Measurements from ENCODE around the gene C11orf68. TPM values are rescaled to one million over a fixed set of nuclear protein-coding genes. Genes with fewer than 3 reads are reported as not detected.

Gene C11orf68
- total RNA-seq, 1 donor from 2014 or later = 6.9 TPM

DNA sequence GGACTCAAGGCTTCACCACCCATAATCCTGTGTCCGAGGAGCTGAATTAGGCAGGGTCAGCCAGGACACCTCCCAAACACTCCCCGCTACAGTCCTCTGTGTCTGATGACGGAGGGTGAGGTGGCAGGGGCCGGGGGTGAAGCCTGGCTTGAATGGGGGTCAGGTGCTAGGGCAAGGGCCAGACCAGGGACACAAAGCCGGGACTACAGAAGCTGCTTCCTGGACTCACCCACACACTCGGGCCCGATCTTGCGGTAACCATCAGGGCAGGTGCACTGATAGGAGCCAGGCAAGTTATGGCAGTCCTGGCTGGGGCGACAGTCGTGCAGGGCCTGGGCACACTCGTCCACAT is 48.6 kb downstream of the C11orf68 start:
- Histone ChIP-seq H3K9ac (no peak overlapping the region), H3K4me2 (no peak overlapping the region), H3K9me3 (ENCODE audit: low read depth) (no peaks in the 10 kb centered on the region), H4K20me1 (ENCODE audit: low read depth) (peaks cover 11% of the 10 kb centered on the region), H3K4me1 (peaks cover 4% of the 10 kb centered on the region), H3F3A (ENCODE audit: low read depth) (peaks cover 29% of the 10 kb centered on the region), H3K36me3 (no peaks in the 10 kb centered on the region), H2AFZ (replicated peaks) (no peak overlapping the region), H3K79me2 (ENCODE audit: low read depth) (no peaks in the 10 kb centered on the region), H3K4me3 (no peak overlapping the region), H3K27ac (no peak overlapping the region), H3K27me3 (peaks cover 17% of the 10 kb centered on the region)
- H3K9me3 Mint-ChIP-seq = no peaks in the 10 kb centered on the region
- peaks cover 35% of the 10 kb centered on the region for H3K4me1 Mint-ChIP-seq
- DNase-seq (ENCODE audit: low spot score) = no peak
- peak overlapping the region; percentile 25 for H3K27ac Mint-ChIP-seq
- peak overlapping the region; percentile 57 for H3K4me3 Mint-ChIP-seq
- peaks cover 17% of the 10 kb centered on the region for H3K27me3 Mint-ChIP-seq (ENCODE audit: insufficient read depth, low read depth)
- TF ChIP-seq CTCF (IDR thresholded peaks at IDR 0.05) (no peak), EZH2phosphoT487 (IDR thresholded peaks at IDR 0.05) (no peak), EZH2 (IDR thresholded peaks at IDR 0.05) (no peak)
- H3K36me3 Mint-ChIP-seq = no peaks in the 10 kb centered on the region

DNA sequence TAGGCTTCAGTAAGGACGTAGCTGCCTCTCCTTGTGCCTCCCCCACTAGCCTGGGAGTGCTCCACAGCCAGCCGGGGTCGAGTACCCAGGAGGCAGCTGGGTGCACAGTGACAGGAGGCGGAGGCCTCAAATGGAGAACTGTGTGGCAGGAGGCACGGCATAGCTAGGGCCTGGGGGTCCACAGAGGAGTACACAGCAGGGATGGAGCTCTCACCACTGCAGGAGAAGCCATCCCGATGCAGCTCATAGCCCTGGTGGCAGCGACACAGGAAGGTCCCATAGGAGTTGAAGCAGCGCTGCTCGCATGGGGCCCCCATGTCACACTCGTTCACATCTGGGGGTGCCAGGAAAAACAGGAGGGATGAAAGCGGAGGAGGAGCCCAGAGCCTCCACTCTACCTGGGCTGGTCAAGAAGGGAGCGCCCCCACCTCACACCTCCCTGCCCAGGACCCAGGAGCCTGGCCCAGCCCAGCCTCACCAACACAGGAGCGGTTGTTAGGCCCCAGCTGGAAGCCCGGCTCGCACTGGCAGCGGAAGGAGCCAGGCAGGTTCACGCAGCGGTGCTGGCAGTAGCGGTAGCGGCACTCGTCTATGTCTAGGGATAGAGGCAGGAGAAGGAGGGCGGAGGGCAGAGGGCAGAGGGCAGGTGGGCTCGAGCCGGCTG is 49.1 kb downstream of the C11orf68 start:
- Mint-ChIP-seq H3K27ac (no peak overlapping the region), H3K9me3 (no peaks in the 10 kb centered on the region), H3K4me3 (no peak overlapping the region), H3K27me3 (ENCODE audit: insufficient read depth, low read depth) (peaks cover 17% of the 10 kb centered on the region), H3K4me1 (peaks cover 35% of the 10 kb centered on the region), H3K36me3 (peaks cover 2% of the 10 kb centered on the region)
- Histone ChIP-seq H4K20me1 (ENCODE audit: low read depth) (peaks cover 11% of the 10 kb centered on the region), H3K9me3 (ENCODE audit: low read depth) (no peaks in the 10 kb centered on the region), H3K27ac (no peak overlapping the region), H3K4me1 (peaks cover 4% of the 10 kb centered on the region), H3K4me2 (no peak overlapping the region), H3K27me3 (peaks cover 17% of the 10 kb centered on the region), H2AFZ (replicated peaks) (no peak overlapping the region), H3F3A (ENCODE audit: low read depth) (peaks cover 29% of the 10 kb centered on the region), H3K36me3 (no peaks in the 10 kb centered on the region), H3K9ac (no peak overlapping the region), H3K4me3 (no peak overlapping the region), H3K79me2 (ENCODE audit: low read depth) (no peaks in the 10 kb centered on the region)
- DNase-seq (ENCODE audit: low spot score) = no peak
- TF ChIP-seq CTCF (IDR thresholded peaks at IDR 0.05) = no peak
- TF ChIP-seq EZH2 (IDR thresholded peaks at IDR 0.05) = no peak
- TF ChIP-seq EZH2phosphoT487 (IDR thresholded peaks at IDR 0.05) = no peak

DNA sequence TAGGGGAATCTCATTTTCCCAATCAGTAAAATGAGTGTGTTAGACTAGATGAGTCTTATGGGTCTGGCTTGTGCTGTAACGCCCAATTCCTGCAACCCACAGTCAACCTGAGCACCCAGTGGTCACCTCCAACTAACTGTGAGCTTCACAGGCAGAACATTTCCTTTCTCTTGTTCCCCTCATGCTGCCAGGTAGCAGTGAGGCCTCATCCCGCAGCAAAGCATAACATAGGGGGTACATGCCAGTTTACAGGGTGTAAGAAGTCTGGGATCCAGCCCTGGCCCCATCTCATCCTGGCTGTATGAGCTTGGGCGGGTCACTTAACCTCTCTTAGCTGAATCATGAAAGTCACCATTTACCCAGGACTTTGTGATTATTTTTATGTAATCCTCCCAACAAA is 50.0 kb downstream of the C11orf68 start:
- Mint-ChIP-seq H3K36me3 (peaks cover 4% of the 10 kb centered on the region), H3K27me3 (ENCODE audit: insufficient read depth, low read depth) (peaks cover 18% of the 10 kb centered on the region), H3K9me3 (no peaks in the 10 kb centered on the region), H3K4me3 (no peak overlapping the region), H3K4me1 (peaks cover 35% of the 10 kb centered on the region), H3K27ac (no peak overlapping the region)
- peaks cover 17% of the 10 kb centered on the region for H3K27me3 ChIP-seq
- H3K36me3 ChIP-seq = no peaks in the 10 kb centered on the region
- no peak overlapping the region for H3K9ac ChIP-seq
- H3K4me2 ChIP-seq = no peak overlapping the region
- peaks cover 11% of the 10 kb centered on the region for H4K20me1 ChIP-seq (ENCODE audit: low read depth)
- H3K4me3 ChIP-seq = no peak overlapping the region
- H3K4me1 ChIP-seq = peaks cover 4% of the 10 kb centered on the region
- TF ChIP-seq EZH2phosphoT487 (IDR thresholded peaks at IDR 0.05) (no peak), EZH2 (IDR thresholded peaks at IDR 0.05) (no peak), CTCF (IDR thresholded peaks at IDR 0.05) (no peak)
- peaks cover 29% of the 10 kb centered on the region for H3F3A ChIP-seq (ENCODE audit: low read depth)
- no peaks in the 10 kb centered on the region for H3K9me3 ChIP-seq (ENCODE audit: low read depth)
- no peaks in the 10 kb centered on the region for H3K79me2 ChIP-seq (ENCODE audit: low read depth)
- H3K27ac ChIP-seq = no peak overlapping the region
- DNase-seq (ENCODE audit: low spot score) = no peak
- H2AFZ ChIP-seq (replicated peaks) = no peak overlapping the region

Measured in neural progenitor cell (in vitro differentiated cells).